Esophagus muscularis mucosa (tissue), 3 donors: ENCODE results near the gene SPTBN1.
A peak's percentile ranks its signal among the peaks of the same experiment; 100 is the strongest.

Experiments
- POLR2A ChIP-seq: fragments of 450-650 bp; IDR thresholded peaks from one replicate; pipeline ENCODE4 v1.6.1; 2017; ENCODE audit warnings: antibody characterized with exemption, moderate library complexity, mild to moderate bottlenecking, low read depth
- POLR2AphosphoS5 ChIP-seq, 2 donors: sonication (generic); formaldehyde crosslinking; IDR thresholded peaks; one replicate each; pipeline ENCODE4 v1.6.1; 2017; ENCODE audit warnings: antibody characterized with exemption in 2 of 2
- TF ChIP-seq, protein P1 (sequence below), 3 experiments: fragments of 200-600 bp in 2 of 3; fragments of 450-650 bp in 1 of 3; sonication (generic) in 2 of 3; IDR thresholded peaks; one replicate each; pipeline ENCODE4 v1.5.1; 2017 to 2019; ENCODE audit warnings: antibody characterized with exemption in 3 of 3, mild to moderate bottlenecking in 2 of 3, moderate library complexity in 1 of 3

DNA sequence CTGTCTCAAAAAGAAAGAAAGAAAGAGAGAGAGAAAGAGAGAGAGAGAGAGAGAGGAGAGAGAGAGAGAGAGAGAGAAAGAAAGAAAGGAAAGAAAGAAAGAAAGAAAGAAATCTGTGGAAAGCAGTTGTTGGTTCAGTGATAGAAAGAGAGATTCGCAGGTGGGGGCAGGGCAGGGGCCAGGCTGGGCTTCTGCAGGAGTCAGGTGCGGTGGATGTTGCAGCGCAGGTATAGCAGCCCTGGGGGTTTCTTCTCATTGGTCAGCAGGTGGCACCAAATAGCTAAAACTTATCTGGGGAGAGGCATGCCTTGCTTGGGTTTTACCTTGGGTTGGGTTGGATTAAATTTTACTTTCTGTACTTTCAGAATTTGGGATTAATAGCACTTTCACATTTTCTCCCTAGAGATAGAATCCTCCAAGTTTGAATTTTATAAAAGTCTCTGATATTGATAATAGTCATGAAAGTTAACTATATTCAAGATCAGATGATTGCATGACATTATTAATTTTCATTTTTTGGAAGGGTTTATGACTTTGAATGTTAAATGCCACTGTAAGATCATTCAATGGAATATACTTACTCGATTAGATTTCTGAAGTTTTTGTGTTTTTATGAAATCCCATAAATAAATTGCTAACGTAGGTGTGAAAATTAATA lies 66.6 kb downstream of the SPTBN1 start:
- TF ChIP-seq, protein P1, sequence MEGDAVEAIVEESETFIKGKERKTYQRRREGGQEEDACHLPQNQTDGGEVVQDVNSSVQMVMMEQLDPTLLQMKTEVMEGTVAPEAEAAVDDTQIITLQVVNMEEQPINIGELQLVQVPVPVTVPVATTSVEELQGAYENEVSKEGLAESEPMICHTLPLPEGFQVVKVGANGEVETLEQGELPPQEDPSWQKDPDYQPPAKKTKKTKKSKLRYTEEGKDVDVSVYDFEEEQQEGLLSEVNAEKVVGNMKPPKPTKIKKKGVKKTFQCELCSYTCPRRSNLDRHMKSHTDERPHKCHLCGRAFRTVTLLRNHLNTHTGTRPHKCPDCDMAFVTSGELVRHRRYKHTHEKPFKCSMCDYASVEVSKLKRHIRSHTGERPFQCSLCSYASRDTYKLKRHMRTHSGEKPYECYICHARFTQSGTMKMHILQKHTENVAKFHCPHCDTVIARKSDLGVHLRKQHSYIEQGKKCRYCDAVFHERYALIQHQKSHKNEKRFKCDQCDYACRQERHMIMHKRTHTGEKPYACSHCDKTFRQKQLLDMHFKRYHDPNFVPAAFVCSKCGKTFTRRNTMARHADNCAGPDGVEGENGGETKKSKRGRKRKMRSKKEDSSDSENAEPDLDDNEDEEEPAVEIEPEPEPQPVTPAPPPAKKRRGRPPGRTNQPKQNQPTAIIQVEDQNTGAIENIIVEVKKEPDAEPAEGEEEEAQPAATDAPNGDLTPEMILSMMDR (IDR thresholded peaks at IDR 0.05), result peak; percentile 52 to 61 (median 58)
- no peak for TF ChIP-seq POLR2AphosphoS5 (IDR thresholded peaks at IDR 0.05)
- TF ChIP-seq POLR2A, result no peak
